SK-N-SH treated with all-trans-retinoic acid at 6 μM for 48 hours (cell line): ENCODE results near the gene C17orf107.

Source experiments
- ATAC-seq: fragments of 200-7000 bp; cut with Tn5 transposase; 3 replicates; pipeline ENCODE4 v1.9.1; 2020; ENCODE audit warnings: mild to moderate bottlenecking, moderate library complexity
- ARNTL ChIP-seq: fragments of 450-650 bp; formaldehyde crosslinking; IDR thresholded peaks from 2 replicates; pipeline ENCODE4 v1.5.0; 2020; ENCODE audit warnings: low read depth, mild to moderate bottlenecking, moderate library complexity, borderline replicate concordance
- BACH2 ChIP-seq: fragments of 250-450 bp; sonication (Bioruptor Pico); IDR thresholded peaks from 2 replicates; pipeline ENCODE4 v1.9.0; 2021; ENCODE audit warnings: mild to moderate bottlenecking, borderline replicate concordance
- CSDC2 ChIP-seq: fragments of 250-450 bp; sonication (Bioruptor Pico); IDR thresholded peaks from 2 replicates; pipeline ENCODE4 v1.5.0; 2020; ENCODE audit warnings: mild to moderate bottlenecking, moderate library complexity
- GLIS3 ChIP-seq: fragments of 250-450 bp; sonication (Bioruptor Pico); IDR thresholded peaks from 2 replicates; pipeline ENCODE4 v1.5.0; 2020; ENCODE audit warnings: mild to moderate bottlenecking, moderate library complexity
- ISL1 ChIP-seq: fragments of 250-450 bp; sonication (Bioruptor Pico); IDR thresholded peaks from 2 replicates; pipeline ENCODE4 v2.1.2; 2022; ENCODE audit warnings: mild to moderate bottlenecking, moderate library complexity
- OSR1 ChIP-seq: fragments of 250-450 bp; sonication (Bioruptor Pico); IDR thresholded peaks from 2 replicates; pipeline ENCODE4 v1.8.0; 2022; ENCODE audit warnings: moderate library complexity, mild to moderate bottlenecking, inconsistent platforms
- POU6F1 ChIP-seq: fragments of 250-450 bp; sonication (Bioruptor Pico); IDR thresholded peaks from 2 replicates; pipeline ENCODE4 v1.8.0; 2021; ENCODE audit warnings: low read depth, mild to moderate bottlenecking, moderate library complexity, borderline replicate concordance
- PPARA ChIP-seq: fragments of 250-450 bp; sonication (Bioruptor Pico); IDR thresholded peaks from 2 replicates; pipeline ENCODE4 v1.5.0; 2020; ENCODE audit warnings: mild to moderate bottlenecking, borderline replicate concordance
- RARB ChIP-seq: fragments of 250-450 bp; sonication (Bioruptor Pico); IDR thresholded peaks from 2 replicates; pipeline ENCODE4 v1.8.0; 2021; ENCODE audit warnings: mild to moderate bottlenecking, moderate library complexity
- SNAI2 ChIP-seq: fragments of 250-450 bp; sonication (Bioruptor Pico); IDR thresholded peaks from 2 replicates; pipeline ENCODE4 v1.5.0; 2020; ENCODE audit warnings: mild to moderate bottlenecking, moderate library complexity
- TOX ChIP-seq: fragments of 250-450 bp; sonication (Bioruptor Pico); IDR thresholded peaks from 2 replicates; pipeline ENCODE4 v1.8.0; 2021; ENCODE audit warnings: mild to moderate bottlenecking, moderate library complexity, borderline replicate concordance
- ZC3H10 ChIP-seq: fragments of 250-450 bp; sonication (Bioruptor Pico); IDR thresholded peaks from 2 replicates; pipeline ENCODE4 v1.5.1; 2021; ENCODE audit warnings: mild to moderate bottlenecking, moderate library complexity
- ZFP3 ChIP-seq: fragments of 250-450 bp; sonication (Bioruptor Pico); IDR thresholded peaks from 2 replicates; pipeline ENCODE4 v1.5.0; 2020; ENCODE audit warnings: mild to moderate bottlenecking, moderate library complexity
- ZFP30 ChIP-seq: fragments of 450-650 bp; formaldehyde crosslinking; IDR thresholded peaks from 2 replicates; pipeline ENCODE4 v1.5.0; 2022; ENCODE audit warnings: mild to moderate bottlenecking, moderate library complexity
- ZNF565 ChIP-seq: fragments of 450-650 bp; formaldehyde crosslinking; conservative IDR thresholded peaks from 2 replicates; pipeline ENCODE4 v1.5.0; 2020; ENCODE audit warnings: low read depth, mild to moderate bottlenecking, moderate library complexity
- ZNF70 ChIP-seq: fragments of 450-650 bp; formaldehyde crosslinking; IDR thresholded peaks from 2 replicates; pipeline ENCODE4 v1.5.0; 2020; ENCODE audit warnings: mild to moderate bottlenecking, moderate library complexity
- ZNF8 ChIP-seq: fragments of 450-650 bp; formaldehyde crosslinking; IDR thresholded peaks from 2 replicates; pipeline ENCODE4 v1.5.0; 2020; ENCODE audit warnings: mild to moderate bottlenecking, moderate library complexity
- TF ChIP-seq, protein P1 (sequence below): fragments of 250-450 bp; sonication (Bioruptor Pico); IDR thresholded peaks from 2 replicates; pipeline ENCODE4 v1.5.1; 2020; ENCODE audit warnings: low read depth, mild to moderate bottlenecking, moderate library complexity
- TF ChIP-seq, protein P2 (sequence below): fragments of 250-450 bp; sonication (Bioruptor Pico); IDR thresholded peaks from 2 replicates; pipeline ENCODE4 v1.8.0; 2020; ENCODE audit warnings: mild to moderate bottlenecking, moderate library complexity, borderline replicate concordance
- TF ChIP-seq, protein P3 (sequence below): fragments of 250-450 bp; sonication (Bioruptor Pico); IDR thresholded peaks from 2 replicates; pipeline ENCODE4 v1.5.1; 2021; ENCODE audit warnings: mild to moderate bottlenecking, moderate library complexity

Gene C17orf107

DNA sequence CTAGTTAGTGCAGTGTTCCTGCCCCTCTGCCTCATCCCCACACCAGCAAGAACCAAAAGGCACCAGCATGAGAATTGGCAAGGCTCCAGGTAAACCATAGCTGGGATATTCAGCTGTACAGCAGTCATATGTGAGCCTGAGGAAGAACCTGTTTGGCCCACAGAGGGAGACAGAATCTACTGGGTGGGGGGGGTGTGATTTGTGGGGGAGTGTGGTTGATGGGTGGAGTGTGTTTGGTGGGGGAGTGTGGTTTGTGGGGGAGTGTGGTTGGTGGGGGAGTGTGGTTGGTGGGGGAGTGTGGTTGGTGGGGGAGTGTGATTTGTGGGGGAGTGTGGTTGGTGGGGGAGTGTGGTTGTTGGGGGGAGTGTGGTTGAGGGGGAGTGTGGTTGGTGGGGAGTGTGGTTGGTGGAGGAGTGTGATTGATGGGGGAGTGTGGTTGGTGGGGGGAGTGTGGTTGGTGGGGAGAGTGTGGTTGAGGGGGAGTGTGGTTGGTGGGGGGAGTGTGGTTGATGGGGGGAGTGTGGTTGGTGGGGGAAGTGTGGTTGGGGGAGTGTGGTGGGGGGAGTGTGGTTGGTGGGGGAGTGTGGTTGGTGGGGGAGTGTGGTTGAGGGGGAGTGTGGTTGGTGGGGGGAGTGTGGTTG, 46.6 kb upstream of the C17orf107 start:
- TF ChIP-seq OSR1 (CRISPR knock-in tag): no peak
- TF ChIP-seq BACH2 (CRISPR knock-in tag): no peak
- TF ChIP-seq ZC3H10 (CRISPR knock-in tag): no peak
- TF ChIP-seq, protein P1, sequence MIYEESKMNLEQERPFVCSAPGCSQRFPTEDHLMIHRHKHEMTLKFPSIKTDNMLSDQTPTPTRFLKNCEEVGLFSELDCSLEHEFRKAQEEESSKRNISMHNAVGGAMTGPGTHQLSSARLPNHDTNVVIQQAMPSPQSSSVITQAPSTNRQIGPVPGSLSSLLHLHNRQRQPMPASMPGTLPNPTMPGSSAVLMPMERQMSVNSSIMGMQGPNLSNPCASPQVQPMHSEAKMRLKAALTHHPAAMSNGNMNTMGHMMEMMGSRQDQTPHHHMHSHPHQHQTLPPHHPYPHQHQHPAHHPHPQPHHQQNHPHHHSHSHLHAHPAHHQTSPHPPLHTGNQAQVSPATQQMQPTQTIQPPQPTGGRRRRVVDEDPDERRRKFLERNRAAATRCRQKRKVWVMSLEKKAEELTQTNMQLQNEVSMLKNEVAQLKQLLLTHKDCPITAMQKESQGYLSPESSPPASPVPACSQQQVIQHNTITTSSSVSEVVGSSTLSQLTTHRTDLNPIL (CRISPR knock-in tag): no peak
- TF ChIP-seq TOX: no peak
- no peak for TF ChIP-seq GLIS3 (CRISPR knock-in tag)
- TF ChIP-seq CSDC2: no peak
- TF ChIP-seq ZFP3: no peak
- TF ChIP-seq SNAI2 (CRISPR knock-in tag): no peak
- no peak for TF ChIP-seq ZNF565
- TF ChIP-seq, protein P2, sequence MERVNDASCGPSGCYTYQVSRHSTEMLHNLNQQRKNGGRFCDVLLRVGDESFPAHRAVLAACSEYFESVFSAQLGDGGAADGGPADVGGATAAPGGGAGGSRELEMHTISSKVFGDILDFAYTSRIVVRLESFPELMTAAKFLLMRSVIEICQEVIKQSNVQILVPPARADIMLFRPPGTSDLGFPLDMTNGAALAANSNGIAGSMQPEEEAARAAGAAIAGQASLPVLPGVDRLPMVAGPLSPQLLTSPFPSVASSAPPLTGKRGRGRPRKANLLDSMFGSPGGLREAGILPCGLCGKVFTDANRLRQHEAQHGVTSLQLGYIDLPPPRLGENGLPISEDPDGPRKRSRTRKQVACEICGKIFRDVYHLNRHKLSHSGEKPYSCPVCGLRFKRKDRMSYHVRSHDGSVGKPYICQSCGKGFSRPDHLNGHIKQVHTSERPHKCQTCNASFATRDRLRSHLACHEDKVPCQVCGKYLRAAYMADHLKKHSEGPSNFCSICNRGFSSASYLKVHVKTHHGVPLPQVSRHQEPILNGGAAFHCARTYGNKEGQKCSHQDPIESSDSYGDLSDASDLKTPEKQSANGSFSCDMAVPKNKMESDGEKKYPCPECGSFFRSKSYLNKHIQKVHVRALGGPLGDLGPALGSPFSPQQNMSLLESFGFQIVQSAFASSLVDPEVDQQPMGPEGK (CRISPR knock-in tag): no peak
- TF ChIP-seq ZFP30 (CRISPR knock-in tag): no peak
- TF ChIP-seq POU6F1: no peak
- peak; percentile 67 for ATAC-seq

- TF ChIP-seq GLIS3 (CRISPR knock-in tag) (no peak), RARB (CRISPR knock-in tag) (no peak), PPARA (no peak), OSR1 (CRISPR knock-in tag) (no peak), ZNF565 (no peak), BACH2 (CRISPR knock-in tag) (no peak), ZNF8 (CRISPR knock-in tag) (no peak), ZFP30 (CRISPR knock-in tag) (no peak)
- no peak for ATAC-seq
Measured at GRCh38 chr17:4853208-4853671, 46.1 kb upstream of the C17orf107 start.

GRCh38 chr17:4854111-4854681, 45.1 kb upstream of the C17orf107 start:
- TF ChIP-seq, protein P2 (CRISPR knock-in tag): no peak
- no peak for TF ChIP-seq ARNTL
- no peak for TF ChIP-seq ISL1 (CRISPR knock-in tag)
- TF ChIP-seq RARB (CRISPR knock-in tag): no peak
- no peak for TF ChIP-seq TOX
- TF ChIP-seq GLIS3 (CRISPR knock-in tag): no peak
- TF ChIP-seq ZNF565: no peak
- TF ChIP-seq, protein P1 (CRISPR knock-in tag): no peak
- TF ChIP-seq CSDC2: no peak
- no peak for TF ChIP-seq ZNF70
- TF ChIP-seq POU6F1: no peak
- TF ChIP-seq, protein P3, sequence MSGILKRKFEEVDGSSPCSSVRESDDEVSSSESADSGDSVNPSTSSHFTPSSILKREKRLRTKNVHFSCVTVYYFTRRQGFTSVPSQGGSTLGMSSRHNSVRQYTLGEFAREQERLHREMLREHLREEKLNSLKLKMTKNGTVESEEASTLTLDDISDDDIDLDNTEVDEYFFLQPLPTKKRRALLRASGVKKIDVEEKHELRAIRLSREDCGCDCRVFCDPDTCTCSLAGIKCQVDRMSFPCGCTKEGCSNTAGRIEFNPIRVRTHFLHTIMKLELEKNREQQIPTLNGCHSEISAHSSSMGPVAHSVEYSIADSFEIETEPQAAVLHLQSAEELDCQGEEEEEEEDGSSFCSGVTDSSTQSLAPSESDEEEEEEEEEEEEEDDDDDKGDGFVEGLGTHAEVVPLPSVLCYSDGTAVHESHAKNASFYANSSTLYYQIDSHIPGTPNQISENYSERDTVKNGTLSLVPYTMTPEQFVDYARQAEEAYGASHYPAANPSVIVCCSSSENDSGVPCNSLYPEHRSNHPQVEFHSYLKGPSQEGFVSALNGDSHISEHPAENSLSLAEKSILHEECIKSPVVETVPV (CRISPR knock-in tag): no peak
- no peak for TF ChIP-seq ZFP3
- no peak for TF ChIP-seq BACH2 (CRISPR knock-in tag)
- no peak for TF ChIP-seq ZNF8 (CRISPR knock-in tag)
- TF ChIP-seq ZC3H10 (CRISPR knock-in tag): no peak
- no peak for ATAC-seq
